Measurements from ENCODE around the gene EGFL8. TPM values are rescaled to one million over a fixed set of nuclear protein-coding genes. Genes with fewer than 3 reads are reported as not detected.

EGFL8 gene
- total RNA-seq = 7.8 TPM
- long read RNA-seq, partial matches to known transcripts = 0 of 1 reads
- long read RNA-seq, other reads (novel, unspliced or antisense) = 1 of 1 reads

DNA sequence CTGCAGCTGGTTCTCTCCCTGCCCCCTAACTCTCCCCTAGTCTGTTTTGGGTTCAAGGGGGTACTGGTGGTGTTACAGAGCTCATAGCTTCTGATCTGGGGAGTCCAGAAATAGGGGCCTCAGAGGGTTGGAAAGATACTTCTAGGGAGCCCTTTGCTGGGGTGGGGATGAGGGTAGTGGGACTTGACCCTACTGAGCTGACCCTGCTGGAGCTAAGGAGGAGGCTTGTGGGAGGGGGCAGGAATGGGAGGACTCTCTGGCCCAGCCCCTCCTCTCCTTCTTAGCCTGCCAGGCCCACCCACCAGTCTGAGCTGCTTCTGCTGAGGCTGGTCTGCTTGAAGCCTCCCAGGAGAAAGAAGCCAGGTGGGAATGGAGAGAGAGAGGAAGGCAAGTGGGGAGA lies at the start of gene EGFL8:
EGFL8 (plus strand) TSS at position 301 of the 400 bp plus-strand sequence. CDS start 1,571 bp downstream, outside the sequence.
- intact Hi-C loops (cut with DNase I) = no loop called here
- DNase-seq (ENCODE audit: missing footprints) (no peak), ATAC-seq (no peak)

DNA sequence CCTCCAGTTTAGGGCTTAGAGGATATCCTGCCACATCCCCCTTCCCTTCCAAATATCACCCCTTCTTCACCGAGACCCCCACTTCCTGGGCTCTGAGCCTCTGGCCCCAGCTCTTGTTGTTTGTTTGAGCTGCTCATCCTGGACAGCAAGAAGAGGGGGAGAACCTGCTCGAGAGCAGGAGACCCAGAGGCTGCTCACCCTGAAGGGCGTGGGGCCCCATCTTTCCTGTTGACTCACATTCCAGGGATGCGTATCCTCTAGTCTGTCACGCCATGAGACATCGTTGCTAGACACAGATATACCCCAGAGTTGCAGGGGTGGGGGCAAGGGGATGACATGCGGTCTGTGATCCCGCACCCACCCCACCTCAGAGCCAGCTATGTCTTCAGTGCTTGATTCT lies 49.6 kb upstream of the EGFL8 start:
- ATAC-seq (no peak), DNase-seq (ENCODE audit: missing footprints) (no peak)
- intact Hi-C loops (cut with DNase I) = loop anchor here (10.0 kb wide), 1 partner anchor 130 kb away; no protein-coding TSS in a partner anchor

DNA sequence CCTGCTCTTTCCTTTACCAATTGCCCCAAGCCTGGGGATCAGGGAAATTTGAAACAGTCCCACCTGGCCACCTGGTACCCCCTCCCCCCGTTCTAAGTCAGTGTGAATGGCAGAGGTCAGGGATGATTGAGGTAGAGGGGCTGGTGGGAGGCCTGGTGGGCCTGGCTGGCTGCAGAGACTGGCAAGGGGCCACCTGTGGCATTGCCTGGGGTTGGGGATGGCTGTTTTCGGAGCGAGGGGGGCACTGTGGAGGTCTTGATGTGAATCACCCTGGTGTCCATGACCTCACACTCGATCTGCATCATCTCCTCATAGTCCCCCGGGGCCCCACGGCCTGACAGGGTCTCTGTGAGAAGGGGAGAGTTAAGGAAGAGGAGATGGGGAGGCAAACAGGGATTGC lies 48.8 kb upstream of the EGFL8 start:
- ATAC-seq (no peak), DNase-seq (ENCODE audit: missing footprints) (no peak)
- intact Hi-C loops (cut with DNase I) = loop anchor here (10.0 kb wide), 1 partner anchor 129 kb away; no protein-coding TSS in a partner anchor

- DNase-seq (ENCODE audit: missing footprints) (no peak), ATAC-seq (no peak)
- intact Hi-C loops (cut with DNase I) = loop anchor here (1.0 to 10.0 kb wide), 2 partner anchors 26 to 128 kb away; no protein-coding TSS in a partner anchor
Observed at GRCh38 chr6:32116674-32117073, 47.7 kb upstream of the EGFL8 start.

DNA sequence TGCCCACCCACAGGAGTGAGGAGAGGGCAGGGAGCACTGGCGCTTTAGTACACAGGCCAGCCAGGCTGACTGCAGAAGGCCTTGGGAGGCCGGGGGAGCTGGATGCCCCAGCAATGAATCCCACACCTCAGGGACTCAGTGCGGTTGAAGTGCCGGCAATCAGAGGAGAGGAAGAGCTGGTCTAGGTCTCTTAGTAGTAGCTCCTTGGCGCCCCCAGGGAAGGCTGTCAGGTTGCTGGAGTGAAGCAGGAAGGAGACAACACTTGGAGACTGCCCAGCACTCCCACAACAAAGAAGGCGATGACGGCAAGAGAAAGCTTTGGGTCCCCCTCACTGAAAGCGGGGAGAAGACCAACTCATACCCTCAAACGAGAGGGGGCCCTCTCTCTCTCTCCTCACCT lies 46.9 kb upstream of the EGFL8 start:
- no peak for DNase-seq (ENCODE audit: missing footprints)
- intact Hi-C loops (cut with DNase I) = loop anchor here (1.0 to 10.0 kb wide), 2 partner anchors 27 to 127 kb away; no protein-coding TSS in a partner anchor
- ATAC-seq = no peak

- intact Hi-C loops (cut with DNase I) = loop anchor here (1.0 to 10.0 kb wide), 2 partner anchors 35 to 126 kb away; partner anchors contain the start of gene PPT2
- ATAC-seq (peak; percentile 73), DNase-seq (ENCODE audit: missing footprints) (peak; percentile 92)
Observed at GRCh38 chr6:32118782-32119628, 45.4 kb upstream of the EGFL8 start.

- ATAC-seq = no peak
- intact Hi-C loops (cut with DNase I) = no loop called here
Observed at GRCh38 chr6:32120573-32121059, 43.8 kb upstream of the EGFL8 start.

GRCh38 chr6:32123681-32124080 lies 40.7 kb upstream of the EGFL8 start:
- ATAC-seq = no peak
- no peak for DNase-seq (ENCODE audit: missing footprints)
- intact Hi-C loops (cut with DNase I) = no loop called here

More at GRCh38 chr6:32120573-32121059, 43.8 kb upstream of the EGFL8 start:
- no peak for DNase-seq (ENCODE audit: missing footprints)

DNA sequence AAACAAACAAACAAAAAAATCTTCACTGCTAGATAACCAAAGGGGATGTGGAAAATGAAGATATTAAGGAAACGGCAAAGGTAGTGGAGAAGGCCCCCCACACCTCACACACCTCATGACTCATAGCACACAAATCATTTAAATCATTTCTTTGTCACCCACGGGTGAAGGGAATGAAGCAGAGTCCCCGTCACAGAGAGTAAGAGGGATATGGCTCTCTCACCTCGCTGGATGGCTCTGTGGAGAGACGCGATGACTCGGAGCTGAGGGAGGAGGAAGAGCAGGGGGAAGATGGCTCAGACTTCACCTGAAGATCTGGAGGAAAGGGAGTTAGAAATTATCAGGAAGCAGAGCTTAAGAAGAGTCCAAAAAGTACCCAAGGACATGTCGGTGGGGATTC lies 37.5 kb upstream of the EGFL8 start:
- intact Hi-C loops (cut with DNase I) = no loop called here
- ATAC-seq = no peak
- no peak for DNase-seq (ENCODE audit: missing footprints)

GRCh38 chr6:32127409-32127716 lies 37.0 kb upstream of the EGFL8 start:
- ATAC-seq (no peak), DNase-seq (ENCODE audit: missing footprints) (no peak)
- intact Hi-C loops (cut with DNase I) = no loop called here

DNA sequence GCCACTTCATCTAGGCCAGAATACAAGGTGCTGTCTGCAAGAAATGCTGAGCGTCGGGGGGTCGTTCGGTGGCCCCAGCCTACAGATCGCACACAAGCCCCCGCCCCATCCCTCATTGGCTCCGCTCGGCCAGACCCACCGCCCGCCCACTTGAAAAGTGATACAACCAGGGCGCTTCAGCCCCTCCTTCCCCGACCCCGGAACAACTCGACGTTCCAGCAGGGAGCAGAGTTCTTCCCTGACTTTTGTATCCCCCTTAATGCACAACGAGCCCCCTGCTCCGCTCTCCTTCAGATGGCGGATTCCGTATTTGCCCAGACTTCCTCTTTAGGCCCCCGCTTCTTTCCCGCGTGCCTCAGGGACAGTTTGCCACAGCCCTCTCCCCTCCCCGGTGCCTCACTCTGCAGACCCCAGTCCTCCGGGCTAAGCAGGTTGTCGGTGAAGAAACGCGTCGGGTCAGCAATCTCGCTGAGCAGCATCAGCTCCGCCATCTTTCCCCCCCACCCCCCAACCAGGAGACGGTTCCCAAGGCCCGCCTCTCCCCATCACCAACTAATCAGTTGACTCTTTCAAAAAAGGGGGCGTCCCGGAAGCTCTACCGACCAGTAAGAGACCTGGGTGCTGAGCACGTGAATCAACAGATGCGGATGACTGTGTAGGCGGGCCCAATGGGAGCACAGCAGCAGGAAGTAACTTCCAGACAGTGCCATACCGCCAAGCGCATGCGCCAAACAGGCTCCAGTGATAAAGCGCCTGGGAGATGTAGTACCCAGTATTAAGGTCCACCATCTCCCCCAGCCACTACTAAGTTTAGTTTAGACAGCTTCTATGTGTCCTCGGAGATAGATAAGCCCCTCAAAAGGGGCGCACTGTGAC lies 36.4 kb upstream of the EGFL8 start, which contains the start of gene ATF6B:
ATF6B (minus strand) TSS at position 530 of the 876 bp plus-strand sequence; CDS start at position 491, 39 bp downstream.
- intact Hi-C loops (cut with DNase I) = loop anchor here (2.0 kb wide), 1 partner anchor 49 kb away; the partner anchor contains the start of gene AGPAT1

DNA sequence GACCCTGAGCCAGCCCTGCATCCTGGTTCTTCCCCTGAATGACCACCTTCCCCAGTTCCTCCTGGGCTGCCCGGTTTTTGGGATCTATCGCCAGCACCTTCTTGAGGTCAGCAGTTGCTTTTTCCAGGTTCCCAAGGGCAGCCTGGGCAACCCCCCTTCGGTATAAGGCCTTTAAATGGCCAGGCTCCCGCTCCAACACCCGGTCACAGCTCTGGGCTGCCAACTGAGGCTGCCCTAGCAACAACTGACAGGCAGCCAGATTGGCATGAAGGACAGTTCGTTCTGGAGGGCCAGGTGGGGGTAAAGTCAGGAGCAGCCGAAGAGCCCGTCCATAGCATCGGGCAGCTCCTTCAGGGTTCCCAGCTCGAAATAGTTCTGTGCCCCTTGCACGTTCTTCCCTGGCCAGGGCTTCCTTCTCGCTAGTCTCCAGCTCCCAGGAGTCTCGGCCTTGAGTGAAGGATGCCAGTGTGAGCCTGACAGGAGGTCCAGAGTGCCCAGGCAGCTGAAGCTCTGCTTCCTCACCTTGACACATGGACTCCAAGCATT lies 35.6 kb upstream of the EGFL8 start:
- ATAC-seq (no peak), DNase-seq (ENCODE audit: missing footprints) (no peak)
- intact Hi-C loops (cut with DNase I) = loop anchor here (2.0 kb wide), 1 partner anchor 48 kb away; the partner anchor contains the start of gene AGPAT1

More for the DNA sequence above, 36.4 kb upstream of the EGFL8 start, which contains the start of gene ATF6B:
- peak; percentile 98 for DNase-seq (ENCODE audit: missing footprints)
- peak; percentile 96 for ATAC-seq

DNA sequence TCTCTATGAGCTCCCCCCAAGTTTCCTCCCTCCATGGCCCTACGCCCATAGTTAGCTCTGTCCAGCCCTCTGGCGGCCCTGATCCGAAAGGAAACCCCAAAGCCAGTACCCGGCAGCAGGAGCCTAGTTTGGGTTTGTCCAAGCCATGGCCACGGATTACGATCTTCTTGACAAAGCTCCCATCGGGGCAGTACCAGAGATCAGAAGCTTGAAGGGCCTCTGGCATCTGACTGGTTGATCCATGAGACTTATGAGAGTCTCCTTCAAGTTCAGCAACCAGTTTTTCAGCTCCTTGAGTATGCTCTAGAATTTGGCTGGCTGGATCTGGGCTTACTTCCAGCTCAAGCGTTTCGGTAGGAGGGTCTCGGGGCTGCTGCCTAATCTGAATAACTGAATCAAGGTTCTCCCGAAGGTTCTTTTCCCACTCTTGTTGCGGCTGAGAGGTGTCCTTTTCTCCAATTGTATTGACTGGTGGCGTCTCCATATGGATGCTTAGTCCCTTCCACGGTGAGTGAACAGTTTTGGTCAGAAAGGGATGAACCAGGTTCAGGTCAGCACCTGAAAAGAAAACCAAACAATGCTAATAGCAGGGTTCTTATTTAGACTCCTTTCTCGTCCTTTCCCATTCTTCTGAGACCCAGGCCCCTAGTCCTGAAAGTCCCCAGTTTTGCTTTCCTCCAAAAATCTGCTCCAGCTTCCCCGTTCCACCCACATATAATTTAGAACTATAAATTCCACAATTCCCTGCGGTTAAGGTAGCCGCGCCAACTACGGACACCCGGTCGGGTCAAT lies 34.9 kb upstream of the EGFL8 start:
- peak; percentile 47 for ATAC-seq
- DNase-seq (ENCODE audit: missing footprints) = no peak
- intact Hi-C loops (cut with DNase I) = loop anchor here (1.0 to 5.0 kb wide), 3 partner anchors 25 to 68 kb away; partner anchors contain the start of genes AGPAT1 and PPT2

DNA sequence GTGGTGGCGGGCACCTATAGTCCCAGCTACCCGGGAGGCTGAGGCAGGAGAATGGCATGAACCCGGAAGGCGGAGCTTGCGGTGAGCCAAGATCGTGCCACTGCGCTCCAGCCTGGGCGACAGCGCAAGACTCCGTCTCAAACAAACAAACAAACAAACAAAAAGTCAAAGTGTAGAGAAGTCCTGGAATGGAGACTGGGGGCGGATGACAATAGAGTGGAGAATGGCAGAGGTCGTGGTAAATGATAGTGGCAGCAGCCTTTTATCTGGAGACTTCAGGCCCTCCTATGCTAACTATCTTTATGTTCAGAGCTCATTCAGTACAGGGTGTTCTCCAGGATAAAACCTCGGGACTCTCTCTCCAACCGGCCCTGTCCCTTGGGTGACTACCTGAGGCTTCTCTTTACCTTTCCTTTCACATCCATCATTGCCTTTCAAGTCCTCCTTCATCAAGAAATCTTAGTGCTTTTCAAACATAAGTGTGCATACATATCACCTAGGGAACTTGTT lies 32.9 kb upstream of the EGFL8 start:
- no peak for DNase-seq (ENCODE audit: missing footprints)
- intact Hi-C loops (cut with DNase I) = loop anchor here (5.0 kb wide), 1 partner anchor 66 kb away; no protein-coding TSS in a partner anchor

DNA sequence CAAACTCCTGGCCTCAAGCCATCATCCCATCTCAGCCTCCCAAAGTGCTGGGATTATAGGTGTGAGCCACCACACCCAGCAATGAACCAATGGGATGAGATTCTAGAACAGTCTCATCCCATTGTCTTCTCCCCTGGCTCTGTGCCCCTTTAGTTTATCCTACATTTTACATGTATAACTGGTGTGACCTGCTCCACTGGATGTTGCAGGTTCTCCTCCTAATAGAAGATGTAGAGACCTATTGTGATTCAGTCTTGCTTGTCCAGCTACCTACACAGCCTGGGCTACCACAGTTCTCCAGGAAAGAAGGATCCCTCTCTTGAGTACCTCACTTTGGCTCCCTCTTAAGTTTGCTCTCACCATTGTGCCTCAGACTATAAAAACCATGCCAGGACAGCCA lies 32.3 kb upstream of the EGFL8 start:
- ATAC-seq (no peak), DNase-seq (ENCODE audit: missing footprints) (no peak)
- intact Hi-C loops (cut with DNase I) = loop anchor here (5.0 kb wide), 1 partner anchor 65 kb away; no protein-coding TSS in a partner anchor

More for the DNA sequence above, 32.9 kb upstream of the EGFL8 start:
- ATAC-seq = no peak

DNA sequence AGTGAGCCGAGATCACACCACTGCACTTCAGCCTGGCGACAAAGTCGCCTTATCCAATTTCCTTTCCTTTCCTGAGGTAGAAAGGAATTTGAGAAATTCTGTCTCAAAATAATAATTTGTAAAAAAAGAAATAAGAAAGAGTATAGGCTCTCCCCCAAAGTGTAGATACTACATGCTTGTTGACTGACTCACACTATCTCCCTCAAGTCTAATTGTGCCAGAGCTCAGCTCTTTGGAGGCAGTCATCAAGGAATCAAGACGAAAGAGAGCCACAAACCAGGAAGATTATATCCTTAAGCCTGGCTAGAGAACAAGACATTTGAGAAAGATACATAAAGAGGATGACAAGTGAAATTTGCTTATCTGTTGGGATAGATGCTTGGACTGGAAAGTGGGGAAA lies 30.6 kb upstream of the EGFL8 start:
- no peak for ATAC-seq
- intact Hi-C loops (cut with DNase I) = loop anchor here (5.0 kb wide), 1 partner anchor 64 kb away; no protein-coding TSS in a partner anchor
- DNase-seq (ENCODE audit: missing footprints) = no peak

DNA sequence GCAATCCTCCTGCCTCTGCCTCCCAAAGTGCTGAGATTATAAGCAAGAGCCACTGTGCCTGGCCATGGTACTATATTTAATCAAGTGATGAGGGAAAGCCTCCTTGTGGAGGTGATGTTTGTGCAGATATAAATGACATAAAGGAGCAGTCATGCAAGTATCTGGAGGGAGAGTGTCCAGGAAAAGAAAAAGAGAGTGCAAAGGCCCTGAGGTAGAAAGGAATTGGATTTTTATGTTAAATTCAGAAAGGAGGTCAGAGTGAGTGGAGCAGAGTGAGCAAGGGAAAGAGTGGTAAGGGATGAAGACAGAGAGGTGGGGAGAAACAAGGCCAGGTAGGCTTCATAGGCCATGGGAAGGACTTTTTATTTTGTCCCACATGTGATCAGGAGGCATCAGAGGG lies 26.9 kb upstream of the EGFL8 start:
- DNase-seq (ENCODE audit: missing footprints) (no peak), ATAC-seq (no peak)
- intact Hi-C loops (cut with DNase I) = no loop called here
